ENCODE measurements around the gene STAT5A. TPM values are rescaled to one million over a fixed set of nuclear protein-coding genes. Genes with fewer than 3 reads are reported as not detected.
A peak's percentile ranks its signal among the peaks of the same experiment; 100 is the strongest.

Gene STAT5A
- total and polyA plus RNA-seq, 9 of the 15 experiments (the other 6 are each of a cell fraction or from before 2014, with no cell fraction given), result 79.9 to 415 (median 196) TPM

- TF ChIP-seq ZNF592 (IDR thresholded peaks at IDR 0.05) (peak; percentile 50; the same call in 1 of the 2 replicates), NR4A1 (CRISPR knock-in tag; IDR thresholded peaks at IDR 0.05) (no peak), NR4A1 (tag; IDR thresholded peaks at IDR 0.05) (no peak), HDAC8 (tag; IDR thresholded peaks at IDR 0.05) (no peak), TRIM24 (IDR thresholded peaks at IDR 0.05) (peak in 1 of 2 experiments; percentile 52; a peak in 1 of 4 replicates), ZNF282 (CRISPR knock-in tag; IDR thresholded peaks at IDR 0.05) (no peak), ELF4 (CRISPR knock-in tag; IDR thresholded peaks at IDR 0.05) (no peak), GTF2A2 (tag; IDR thresholded peaks at IDR 0.05) (no peak), ZBTB2 (IDR thresholded peaks at IDR 0.05) (no peak), SMAD3 (CRISPR knock-in tag; conservative IDR thresholded peaks at IDR 0.05) (no peak), MLX (CRISPR knock-in tag; conservative IDR thresholded peaks at IDR 0.05) (no peak), SPI1 (IDR thresholded peaks at IDR 0.05; ENCODE audit: borderline replicate concordance, low read depth, low read length) (no peak; the same call in 1 of the 2 replicates), UBTF (IDR thresholded peaks at IDR 0.05; ENCODE audit: borderline replicate concordance in 1 of 2, low read depth in 2 of 2, low read length in 2 of 2) (peak in 1 of 2 experiments; percentile 62; a peak in 3 of 4 replicates), ERF (CRISPR knock-in tag; IDR thresholded peaks at IDR 0.05) (0 out of 2 replicates have a peak, but pooled peaks have one; percentile 59), RBM25 (IDR thresholded peaks at IDR 0.05; ENCODE audit: low read depth, low read length, severe bottlenecking) (no peak), ZNF589 (CRISPR knock-in tag; IDR thresholded peaks at IDR 0.05; ENCODE audit: low read depth) (peak; percentile 78; the same call in 1 of the 2 replicates)
- TF ChIP-seq, protein P1, sequence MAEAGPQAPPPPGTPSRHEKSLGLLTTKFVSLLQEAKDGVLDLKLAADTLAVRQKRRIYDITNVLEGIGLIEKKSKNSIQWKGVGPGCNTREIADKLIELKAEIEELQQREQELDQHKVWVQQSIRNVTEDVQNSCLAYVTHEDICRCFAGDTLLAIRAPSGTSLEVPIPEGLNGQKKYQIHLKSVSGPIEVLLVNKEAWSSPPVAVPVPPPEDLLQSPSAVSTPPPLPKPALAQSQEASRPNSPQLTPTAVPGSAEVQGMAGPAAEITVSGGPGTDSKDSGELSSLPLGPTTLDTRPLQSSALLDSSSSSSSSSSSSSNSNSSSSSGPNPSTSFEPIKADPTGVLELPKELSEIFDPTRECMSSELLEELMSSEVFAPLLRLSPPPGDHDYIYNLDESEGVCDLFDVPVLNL (CRISPR knock-in tag; IDR thresholded peaks at IDR 0.05; ENCODE audit: low read depth), result 0 out of 2 replicates have a peak, but pooled peaks have one; percentile 12
Measured at GRCh38 chr17:42288803-42289610, 709 bp downstream of the STAT5A start (continued).

Data from K562 (cell line).